H1 (cell line): Measurements from ENCODE around the gene TEX2. TPM values are rescaled to one million over a fixed set of nuclear protein-coding genes. Genes with fewer than 3 reads are reported as not detected.

ENCODE experiments used
- polyA plus RNA-seq, 7 experiments: library from polyadenylated mRNA; depleted of rRNA in 3 of 7; stranded (reverse) in 5 of 7; unstranded in 2 of 7; fragments of >200 nt in 5 of 7; fragments of 200-250 nt in 2 of 7; gene quantifications; 1 replicate in 5 of 7; 2 replicates in 1 of 7; 4 replicates in 1 of 7; pipeline versions ENCODE4 v1.2.1 to v1.2.3, GENCODE V29; 2011 to 2013; ENCODE audit warnings: missing spikeins in 2 of 7, mixed read lengths in 2 of 7
- total RNA-seq: library from RNA; stranded (reverse); fragmentation: NEBNext Ultra II Directional; extraction: Animal tissue kit (Norgen Biotek cat#: 25700); gene quantifications from 2 replicates; pipeline ENCODE4 v1.2.1, GENCODE V29; 2021
- TF ChIP-seq, protein P1 (sequence below): fragments of 300-600 bp; sonication (generic); IDR thresholded peaks from 2 replicates; pipeline ENCODE4 v1.7.1; 2012; ENCODE audit warnings: low read length, moderate library complexity, mild to moderate bottlenecking, inconsistent platforms; ENCODE audit not compliant: insufficient replicate concordance
- TF ChIP-seq, protein P2 (sequence below): IDR thresholded peaks from 2 replicates; pipeline ENCODE4 v1.6.1; 2012; ENCODE audit warnings: low read length, inconsistent platforms

TEX2 gene
- total and polyA plus RNA-seq, 2 of the 8 experiments (the other 6 are each of a cell fraction or from before 2014, with no cell fraction given) = 6.1 to 15.6 TPM

DNA sequence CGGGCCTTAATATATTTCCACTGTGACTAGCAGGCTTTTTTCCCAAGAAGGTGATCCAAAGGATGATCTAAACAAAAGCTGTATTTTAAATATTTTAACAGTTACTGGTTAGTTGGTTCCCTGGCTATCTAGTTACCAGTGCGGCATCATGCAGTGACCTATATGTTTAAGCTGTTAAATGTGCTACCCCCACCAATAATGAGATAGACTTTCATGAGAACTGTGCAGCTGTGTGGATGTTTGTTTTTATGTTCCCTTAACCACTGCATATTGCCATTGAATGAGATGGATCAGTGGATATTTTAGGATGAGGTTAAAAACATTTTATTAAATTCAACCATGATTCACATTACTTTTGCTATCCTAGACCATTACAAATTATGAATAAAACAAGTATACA lies 150.1 kb downstream of the TEX2 start (continued):
- TF ChIP-seq, protein P1, sequence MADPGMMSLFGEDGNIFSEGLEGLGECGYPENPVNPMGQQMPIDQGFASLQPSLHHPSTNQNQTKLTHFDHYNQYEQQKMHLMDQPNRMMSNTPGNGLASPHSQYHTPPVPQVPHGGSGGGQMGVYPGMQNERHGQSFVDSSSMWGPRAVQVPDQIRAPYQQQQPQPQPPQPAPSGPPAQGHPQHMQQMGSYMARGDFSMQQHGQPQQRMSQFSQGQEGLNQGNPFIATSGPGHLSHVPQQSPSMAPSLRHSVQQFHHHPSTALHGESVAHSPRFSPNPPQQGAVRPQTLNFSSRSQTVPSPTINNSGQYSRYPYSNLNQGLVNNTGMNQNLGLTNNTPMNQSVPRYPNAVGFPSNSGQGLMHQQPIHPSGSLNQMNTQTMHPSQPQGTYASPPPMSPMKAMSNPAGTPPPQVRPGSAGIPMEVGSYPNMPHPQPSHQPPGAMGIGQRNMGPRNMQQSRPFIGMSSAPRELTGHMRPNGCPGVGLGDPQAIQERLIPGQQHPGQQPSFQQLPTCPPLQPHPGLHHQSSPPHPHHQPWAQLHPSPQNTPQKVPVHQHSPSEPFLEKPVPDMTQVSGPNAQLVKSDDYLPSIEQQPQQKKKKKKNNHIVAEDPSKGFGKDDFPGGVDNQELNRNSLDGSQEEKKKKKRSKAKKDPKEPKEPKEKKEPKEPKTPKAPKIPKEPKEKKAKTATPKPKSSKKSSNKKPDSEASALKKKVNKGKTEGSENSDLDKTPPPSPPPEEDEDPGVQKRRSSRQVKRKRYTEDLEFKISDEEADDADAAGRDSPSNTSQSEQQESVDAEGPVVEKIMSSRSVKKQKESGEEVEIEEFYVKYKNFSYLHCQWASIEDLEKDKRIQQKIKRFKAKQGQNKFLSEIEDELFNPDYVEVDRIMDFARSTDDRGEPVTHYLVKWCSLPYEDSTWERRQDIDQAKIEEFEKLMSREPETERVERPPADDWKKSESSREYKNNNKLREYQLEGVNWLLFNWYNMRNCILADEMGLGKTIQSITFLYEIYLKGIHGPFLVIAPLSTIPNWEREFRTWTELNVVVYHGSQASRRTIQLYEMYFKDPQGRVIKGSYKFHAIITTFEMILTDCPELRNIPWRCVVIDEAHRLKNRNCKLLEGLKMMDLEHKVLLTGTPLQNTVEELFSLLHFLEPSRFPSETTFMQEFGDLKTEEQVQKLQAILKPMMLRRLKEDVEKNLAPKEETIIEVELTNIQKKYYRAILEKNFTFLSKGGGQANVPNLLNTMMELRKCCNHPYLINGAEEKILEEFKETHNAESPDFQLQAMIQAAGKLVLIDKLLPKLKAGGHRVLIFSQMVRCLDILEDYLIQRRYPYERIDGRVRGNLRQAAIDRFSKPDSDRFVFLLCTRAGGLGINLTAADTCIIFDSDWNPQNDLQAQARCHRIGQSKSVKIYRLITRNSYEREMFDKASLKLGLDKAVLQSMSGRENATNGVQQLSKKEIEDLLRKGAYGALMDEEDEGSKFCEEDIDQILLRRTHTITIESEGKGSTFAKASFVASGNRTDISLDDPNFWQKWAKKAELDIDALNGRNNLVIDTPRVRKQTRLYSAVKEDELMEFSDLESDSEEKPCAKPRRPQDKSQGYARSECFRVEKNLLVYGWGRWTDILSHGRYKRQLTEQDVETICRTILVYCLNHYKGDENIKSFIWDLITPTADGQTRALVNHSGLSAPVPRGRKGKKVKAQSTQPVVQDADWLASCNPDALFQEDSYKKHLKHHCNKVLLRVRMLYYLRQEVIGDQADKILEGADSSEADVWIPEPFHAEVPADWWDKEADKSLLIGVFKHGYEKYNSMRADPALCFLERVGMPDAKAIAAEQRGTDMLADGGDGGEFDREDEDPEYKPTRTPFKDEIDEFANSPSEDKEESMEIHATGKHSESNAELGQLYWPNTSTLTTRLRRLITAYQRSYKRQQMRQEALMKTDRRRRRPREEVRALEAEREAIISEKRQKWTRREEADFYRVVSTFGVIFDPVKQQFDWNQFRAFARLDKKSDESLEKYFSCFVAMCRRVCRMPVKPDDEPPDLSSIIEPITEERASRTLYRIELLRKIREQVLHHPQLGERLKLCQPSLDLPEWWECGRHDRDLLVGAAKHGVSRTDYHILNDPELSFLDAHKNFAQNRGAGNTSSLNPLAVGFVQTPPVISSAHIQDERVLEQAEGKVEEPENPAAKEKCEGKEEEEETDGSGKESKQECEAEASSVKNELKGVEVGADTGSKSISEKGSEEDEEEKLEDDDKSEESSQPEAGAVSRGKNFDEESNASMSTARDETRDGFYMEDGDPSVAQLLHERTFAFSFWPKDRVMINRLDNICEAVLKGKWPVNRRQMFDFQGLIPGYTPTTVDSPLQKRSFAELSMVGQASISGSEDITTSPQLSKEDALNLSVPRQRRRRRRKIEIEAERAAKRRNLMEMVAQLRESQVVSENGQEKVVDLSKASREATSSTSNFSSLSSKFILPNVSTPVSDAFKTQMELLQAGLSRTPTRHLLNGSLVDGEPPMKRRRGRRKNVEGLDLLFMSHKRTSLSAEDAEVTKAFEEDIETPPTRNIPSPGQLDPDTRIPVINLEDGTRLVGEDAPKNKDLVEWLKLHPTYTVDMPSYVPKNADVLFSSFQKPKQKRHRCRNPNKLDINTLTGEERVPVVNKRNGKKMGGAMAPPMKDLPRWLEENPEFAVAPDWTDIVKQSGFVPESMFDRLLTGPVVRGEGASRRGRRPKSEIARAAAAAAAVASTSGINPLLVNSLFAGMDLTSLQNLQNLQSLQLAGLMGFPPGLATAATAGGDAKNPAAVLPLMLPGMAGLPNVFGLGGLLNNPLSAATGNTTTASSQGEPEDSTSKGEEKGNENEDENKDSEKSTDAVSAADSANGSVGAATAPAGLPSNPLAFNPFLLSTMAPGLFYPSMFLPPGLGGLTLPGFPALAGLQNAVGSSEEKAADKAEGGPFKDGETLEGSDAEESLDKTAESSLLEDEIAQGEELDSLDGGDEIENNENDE = no peak
- TF ChIP-seq, protein P2, sequence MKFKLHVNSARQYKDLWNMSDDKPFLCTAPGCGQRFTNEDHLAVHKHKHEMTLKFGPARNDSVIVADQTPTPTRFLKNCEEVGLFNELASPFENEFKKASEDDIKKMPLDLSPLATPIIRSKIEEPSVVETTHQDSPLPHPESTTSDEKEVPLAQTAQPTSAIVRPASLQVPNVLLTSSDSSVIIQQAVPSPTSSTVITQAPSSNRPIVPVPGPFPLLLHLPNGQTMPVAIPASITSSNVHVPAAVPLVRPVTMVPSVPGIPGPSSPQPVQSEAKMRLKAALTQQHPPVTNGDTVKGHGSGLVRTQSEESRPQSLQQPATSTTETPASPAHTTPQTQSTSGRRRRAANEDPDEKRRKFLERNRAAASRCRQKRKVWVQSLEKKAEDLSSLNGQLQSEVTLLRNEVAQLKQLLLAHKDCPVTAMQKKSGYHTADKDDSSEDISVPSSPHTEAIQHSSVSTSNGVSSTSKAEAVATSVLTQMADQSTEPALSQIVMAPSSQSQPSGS = no peak
